ENCODE results near the gene DNMT1. TPM values are rescaled to one million over a fixed set of nuclear protein-coding genes. Genes with fewer than 3 reads are reported as not detected.
"Not testable (repeated sequence)": the region's sequence is repeated elsewhere in the genome, so short reads cannot be mapped to it uniquely, and the experiment has no call there.

DNMT1 gene
- total RNA-seq, 2 donors from 2014 or later: 57.5 to 61.2 TPM

- H3K9me3 ChIP-seq: no peaks in the 10 kb centered on the region
- H3K4me3 ChIP-seq: no peak overlapping the region
- no peak for ATAC-seq (ENCODE audit: insufficient number of reproducible peaks, low FRiP score, low read depth)
- peaks cover 15% of the 10 kb centered on the region for H3K36me3 ChIP-seq
- no peaks in the 10 kb centered on the region for H3K4me1 ChIP-seq (ENCODE audit: control insufficient read depth in 1 of 2, low read depth in 2 of 2)
- no peak overlapping the region for H3K27ac ChIP-seq
- H3K27me3 ChIP-seq (replicated peaks; ENCODE audit: insufficient read depth): no peaks in the 10 kb centered on the region
- TF ChIP-seq CTCF (IDR thresholded peaks at IDR 0.05): no peak
- no peak for DNase-seq (ENCODE audit: low spot score)
Observed at GRCh38 chr19:10182076-10182475, 12.7 kb downstream of the DNMT1 start.

- no peaks in the 10 kb centered on the region for H3K4me1 ChIP-seq (ENCODE audit: control insufficient read depth in 1 of 2, low read depth in 2 of 2)
- no peaks in the 10 kb centered on the region for H3K27me3 ChIP-seq (replicated peaks; ENCODE audit: insufficient read depth)
- no peaks in the 10 kb centered on the region for H3K9me3 ChIP-seq
- ATAC-seq (ENCODE audit: insufficient number of reproducible peaks, low FRiP score, low read depth) (no peak), DNase-seq (ENCODE audit: low spot score) (no peak)
- H3K36me3 ChIP-seq: peaks cover 18% of the 10 kb centered on the region
- no peak for TF ChIP-seq CTCF (IDR thresholded peaks at IDR 0.05)
- no peak overlapping the region for H3K4me3 ChIP-seq
- H3K27ac ChIP-seq: no peak overlapping the region
Observed at GRCh38 chr19:10180459-10180858, 14.3 kb downstream of the DNMT1 start.

GRCh38 chr19:10180024-10180423 is 14.7 kb downstream of the DNMT1 start:
- H3K9me3 ChIP-seq; H3K27ac ChIP-seq; H3K4me1 ChIP-seq (ENCODE audit: control insufficient read depth in 1 of 2, low read depth in 2 of 2); H3K4me3 ChIP-seq; ATAC-seq (ENCODE audit: insufficient number of reproducible peaks, low FRiP score, low read depth); DNase-seq (ENCODE audit: low spot score); H3K27me3 ChIP-seq (replicated peaks; ENCODE audit: insufficient read depth): not testable (repeated sequence)
- H3K36me3 ChIP-seq: peaks cover 21% of the 10 kb centered on the region

- no peak for DNase-seq (ENCODE audit: low spot score)
- Histone ChIP-seq H3K27me3 (replicated peaks; ENCODE audit: insufficient read depth) (no peaks in the 10 kb centered on the region), H3K4me3 (no peak overlapping the region), H3K27ac (no peak overlapping the region), H3K4me1 (ENCODE audit: control insufficient read depth in 1 of 2, low read depth in 2 of 2) (no peaks in the 10 kb centered on the region), H3K9me3 (no peaks in the 10 kb centered on the region), H3K36me3 (peaks cover 19% of the 10 kb centered on the region)
- ATAC-seq (ENCODE audit: insufficient number of reproducible peaks, low FRiP score, low read depth): no peak
- no peak for TF ChIP-seq CTCF (IDR thresholded peaks at IDR 0.05)
Observed at GRCh38 chr19:10173527-10173926, 21.2 kb downstream of the DNMT1 start.

- H3K4me3 ChIP-seq: no peak overlapping the region
- H3K4me1 ChIP-seq (ENCODE audit: control insufficient read depth in 1 of 2, low read depth in 2 of 2): no peaks in the 10 kb centered on the region
- TF ChIP-seq CTCF (IDR thresholded peaks at IDR 0.05): no peak
- ATAC-seq (ENCODE audit: insufficient number of reproducible peaks, low FRiP score, low read depth) (no peak), DNase-seq (ENCODE audit: low spot score) (no peak)
- no peak overlapping the region for H3K27ac ChIP-seq
- peaks cover 30% of the 10 kb centered on the region for H3K36me3 ChIP-seq
- H3K27me3 ChIP-seq (replicated peaks; ENCODE audit: insufficient read depth): no peaks in the 10 kb centered on the region
- no peaks in the 10 kb centered on the region for H3K9me3 ChIP-seq
Observed at GRCh38 chr19:10168386-10168948, 26.3 kb downstream of the DNMT1 start.

- DNase-seq (ENCODE audit: low spot score) (no peak), ATAC-seq (ENCODE audit: insufficient number of reproducible peaks, low FRiP score, low read depth) (no peak)
- H3K27me3 ChIP-seq (replicated peaks; ENCODE audit: insufficient read depth): no peaks in the 10 kb centered on the region
- no peak overlapping the region for H3K4me3 ChIP-seq
- TF ChIP-seq CTCF (IDR thresholded peaks at IDR 0.05): no peak
- H3K36me3 ChIP-seq: peaks cover 24% of the 10 kb centered on the region
- no peaks in the 10 kb centered on the region for H3K9me3 ChIP-seq
- H3K4me1 ChIP-seq (ENCODE audit: control insufficient read depth in 1 of 2, low read depth in 2 of 2): no peaks in the 10 kb centered on the region
- no peak overlapping the region for H3K27ac ChIP-seq
Observed at GRCh38 chr19:10167459-10167858, 27.3 kb downstream of the DNMT1 start.

- not testable (repeated sequence) for ATAC-seq (ENCODE audit: insufficient number of reproducible peaks, low FRiP score, low read depth); H3K9me3 ChIP-seq; H3K27me3 ChIP-seq (replicated peaks; ENCODE audit: insufficient read depth); H3K27ac ChIP-seq; H3K4me1 ChIP-seq (ENCODE audit: control insufficient read depth in 1 of 2, low read depth in 2 of 2); DNase-seq (ENCODE audit: low spot score); H3K4me3 ChIP-seq
- H3K36me3 ChIP-seq: peaks cover 24% of the 10 kb centered on the region
Observed at GRCh38 chr19:10166501-10166900, 28.3 kb downstream of the DNMT1 start.

All from thoracic aorta (tissue), 2 donors.